HCT116 (cell line): Measurements from ENCODE around the gene DDX3X. TPM values are rescaled to one million over a fixed set of nuclear protein-coding genes. Genes with fewer than 3 reads are reported as not detected.
A peak's percentile ranks its signal among the peaks of the same experiment; 100 is the strongest.

ENCODE experiments used
- ATAC-seq: fragments of 200-7000 bp; cut with Tn5 transposase; 2 replicates; pipeline ENCODE4 v1.9.1; 2020; ENCODE audit warnings: mild to moderate bottlenecking, moderate library complexity
- BruUV-seq: library from RNA; stranded (reverse); fragments of 400-500 nt; replicated peaks from 2 replicates; lab custom pipeline; 2021; lab: Mats Ljungman, UMichigan
- CTCF ChIA-PET: fragments of 300-600 bp; sonication (Branson Sonifier 250); formaldehyde crosslinking; loops from one replicate; lab custom pipeline; 2021; ENCODE audit warnings: antibody characterized with exemption; lab: Charles Lee
- POLR2A ChIA-PET: fragments of 300-600, 350-600 bp; sonication (Branson Sonifier 250); formaldehyde crosslinking; loops from one replicate; lab custom pipeline; 2021; ENCODE audit warnings: antibody characterized with exemption; lab: Charles Lee
- RAD21 ChIA-PET, 2 experiments: fragments of 300-600 bp; sonication (Branson Sonifier 250); formaldehyde crosslinking; loops; one replicate each; lab custom pipeline; 2023; ENCODE audit warnings: low total read pairs in 2 of 2; ENCODE audit not compliant: uncharacterized antibody in 2 of 2, unreplicated experiment in 2 of 2, low non-redundant PET in 1 of 2; lab: Charles Lee
- DNase-seq: peaks from one replicate; pipeline ENCODE4 v3.0.0-alpha.2; 2010; ENCODE audit warnings: low read depth, low spot score
- H2AFZ ChIP-seq: fragments of 200-600 bp; shearing (Covaris generic), sonication (generic); 2 replicates; pipeline ENCODE4 v1.6.1; 2017; ENCODE audit warnings: low read depth, mixed run types, mixed read lengths, antibody characterized with exemption, low read length; ENCODE audit not compliant: poor library complexity, severe bottlenecking
- H3K27ac ChIP-seq: 2 replicates; pipeline ENCODE4 v1.5.1; 2012; ENCODE audit warnings: low read depth, low read length
- H3K27me3 ChIP-seq: fragments of 200-600 bp; sonication (generic); 2 replicates; pipeline ENCODE4 v1.6.1; 2016; ENCODE audit warnings: mixed run types, low read length, mixed read lengths; ENCODE audit not compliant: insufficient read depth
- H3K36me3 ChIP-seq, 2 experiments: fragments of 200-500 bp in 1 of 2; fragments of 200-600 bp in 1 of 2; sonication (Bioruptor generic) in 1 of 2; sonication (generic) in 1 of 2; 2 replicates each; pipeline versions ENCODE4 v1.5.1 to v1.6.1; 2014 to 2016; ENCODE audit warnings: low read length in 2 of 2, inconsistent platforms in 1 of 2, mixed read lengths in 1 of 2, mixed run types in 1 of 2; ENCODE audit not compliant: insufficient read depth in 2 of 2, control insufficient read depth in 1 of 2
- H3K4me1 ChIP-seq, 2 experiments: fragments of 200-600 bp in 1 of 2; sonication (generic) in 1 of 2; 2 replicates each; pipeline versions ENCODE4 v1.5.1 to v1.6.1; 2012 to 2017; ENCODE audit warnings: low read length in 2 of 2, inconsistent platforms in 1 of 2, mild to moderate bottlenecking in 1 of 2, mixed read lengths in 1 of 2, mixed run types in 1 of 2, moderate library complexity in 1 of 2; ENCODE audit not compliant: insufficient read depth in 2 of 2, control insufficient read depth in 1 of 2
- H3K4me2 ChIP-seq: fragments of 200-600 bp; sonication (generic); 2 replicates; pipeline ENCODE4 v1.6.1; 2017; ENCODE audit warnings: mixed run types, low read length, mixed read lengths
- H3K4me3 ChIP-seq, 2 experiments: fragments of 200-600 bp in 1 of 2; sonication (generic) in 1 of 2; replicated peaks in 1 of 2; 2 replicates each; pipeline ENCODE4 v1.5.1; 2011 to 2016; ENCODE audit warnings: low read length in 2 of 2, control low read depth in 1 of 2, low read depth in 1 of 2, mild to moderate bottlenecking in 1 of 2, mixed read lengths in 1 of 2, mixed run types in 1 of 2
- H3K79me2 ChIP-seq: fragments of 200-600 bp; sonication (generic); 2 replicates; pipeline ENCODE4 v1.6.1; 2017; ENCODE audit warnings: mild to moderate bottlenecking, mixed run types, low read length, moderate library complexity, mixed read lengths; ENCODE audit not compliant: insufficient read depth
- H3K9ac ChIP-seq: fragments of 200-600 bp; sonication (generic); 2 replicates; pipeline ENCODE4 v1.6.1; 2016; ENCODE audit warnings: low read length, mixed read lengths
- H3K9me2 ChIP-seq: fragments of 200-600 bp; sonication (generic), shearing (Covaris generic); 2 replicates; pipeline ENCODE4 v1.6.1; 2017; ENCODE audit warnings: mixed run types, mild to moderate bottlenecking, moderate library complexity; ENCODE audit not compliant: insufficient read depth
- H3K9me3 ChIP-seq, 2 experiments: fragments of 200-500 bp in 1 of 2; fragments of 200-600 bp in 1 of 2; sonication (Bioruptor generic) in 1 of 2; sonication (generic) in 1 of 2; 2 replicates each; pipeline ENCODE4 v1.6.1; 2014 to 2017; ENCODE audit warnings: low read length in 2 of 2, mixed read lengths in 2 of 2, inconsistent platforms in 1 of 2, low read depth in 1 of 2, mild to moderate bottlenecking in 1 of 2, mixed run types in 1 of 2, moderate library complexity in 1 of 2; ENCODE audit not compliant: control insufficient read depth in 1 of 2, insufficient read depth in 1 of 2
- H4K20me1 ChIP-seq: fragments of 200-600 bp; sonication (generic), shearing (Covaris generic); 2 replicates; pipeline ENCODE4 v1.6.1; 2017; ENCODE audit warnings: mixed run types, mild to moderate bottlenecking, moderate library complexity; ENCODE audit not compliant: insufficient read depth
- CBX3 ChIP-seq: IDR thresholded peaks from 2 replicates; pipeline ENCODE4 v1.6.1; 2012; ENCODE audit warnings: low read depth
- CTCF ChIP-seq, 3 experiments: fragments of 200-600 bp in 1 of 3; sonication (generic) in 1 of 3; IDR thresholded peaks in 2 of 3; conservative IDR thresholded peaks in 1 of 3; 2 replicates each; pipeline ENCODE4 v1.5.1; 2012 to 2017; ENCODE audit warnings: low read depth in 2 of 3, low read length in 2 of 3, antibody characterized with exemption in 1 of 3, borderline replicate concordance in 1 of 3, control low read depth in 1 of 3, mild to moderate bottlenecking in 1 of 3, mixed read lengths in 1 of 3, mixed run types in 1 of 3, moderate library complexity in 1 of 3; ENCODE audit not compliant: insufficient read depth in 1 of 3
- EGR1 ChIP-seq: IDR thresholded peaks from 2 replicates; pipeline ENCODE4 v1.6.1; 2012; ENCODE audit warnings: low read depth
- ELF1 ChIP-seq: IDR thresholded peaks from 2 replicates; pipeline ENCODE4 v1.6.1; 2012; ENCODE audit warnings: low read depth, borderline replicate concordance
- EZH2phosphoT487 ChIP-seq: fragments of 200-600 bp; IDR thresholded peaks from 2 replicates; pipeline ENCODE4 v1.6.1; 2018; ENCODE audit warnings: antibody characterized with exemption, borderline replicate concordance
- FOSL1 ChIP-seq: IDR thresholded peaks from 2 replicates; pipeline ENCODE4 v1.6.1; 2012; ENCODE audit warnings: low read depth
- JUND ChIP-seq: IDR thresholded peaks from 2 replicates; pipeline ENCODE4 v1.6.1; 2012
- MAX ChIP-seq: IDR thresholded peaks from 2 replicates; pipeline ENCODE4 v1.6.1; 2012
- POLR2A ChIP-seq: IDR thresholded peaks from 2 replicates; pipeline ENCODE4 v1.7.0; 2011; ENCODE audit warnings: borderline replicate concordance; ENCODE audit not compliant: insufficient read depth, insufficient read length; ENCODE audit errors: extremely low read depth
- POLR2AphosphoS5 ChIP-seq: IDR thresholded peaks from 2 replicates; pipeline ENCODE4 v1.6.1; 2011; ENCODE audit warnings: mild to moderate bottlenecking, low read depth, low read length, moderate library complexity
- REST ChIP-seq: IDR thresholded peaks from 2 replicates; pipeline ENCODE4 v1.6.1; 2012; ENCODE audit warnings: low read depth
- SIN3A ChIP-seq: IDR thresholded peaks from 2 replicates; pipeline ENCODE4 v1.6.1; 2012; ENCODE audit warnings: low read depth
- SP1 ChIP-seq: IDR thresholded peaks from 2 replicates; pipeline ENCODE4 v1.6.1; 2012; ENCODE audit warnings: low read depth
- SRF ChIP-seq: IDR thresholded peaks from 2 replicates; pipeline ENCODE4 v1.6.1; 2012; ENCODE audit warnings: low read depth
- TCF7L2 ChIP-seq: IDR thresholded peaks from 2 replicates; pipeline ENCODE4 v1.7.0; 2011; ENCODE audit warnings: borderline replicate concordance, inconsistent platforms; ENCODE audit not compliant: insufficient read depth, insufficient read length; ENCODE audit errors: extremely low read depth
- intact Hi-C: fragments of 100-400 bp; cut with micrococcal nuclease; formaldehyde crosslinking; loops from 2 replicates; pipeline ENCODE4 v1.10.0; 2022
- total RNA-seq: library from RNA; stranded (reverse); gene quantifications from one replicate; pipeline ENCODE4 v1.2.1, GENCODE V29; 2021; ENCODE audit not compliant: unreplicated experiment
- TF ChIP-seq, protein P1 (sequence below): IDR thresholded peaks from 2 replicates; pipeline ENCODE4 v1.6.1; 2012

The DDX3X gene
- total RNA-seq, 1 experiment from 2014 or later = 253 TPM

DNA sequence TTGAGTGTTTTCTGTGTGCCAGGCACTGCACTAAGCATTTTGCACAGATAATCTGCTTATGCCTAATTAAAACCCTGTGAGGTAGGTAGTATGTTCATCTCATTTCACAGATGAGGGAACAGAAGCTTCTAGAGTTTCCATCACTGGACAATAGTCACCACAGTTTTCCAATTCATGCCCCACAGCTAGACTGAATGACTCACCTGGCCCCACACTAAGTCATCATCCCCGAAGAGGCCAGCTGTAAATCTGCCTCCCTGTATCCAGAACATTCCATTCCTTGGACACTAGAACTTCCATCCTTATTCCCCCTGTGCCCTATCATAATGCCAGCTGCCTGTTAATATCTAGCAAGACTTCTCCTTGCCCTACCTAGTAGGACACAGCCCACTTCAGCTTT lies 72.2 kb downstream of the DDX3X start:
- TF ChIP-seq TCF7L2 (no peak), FOSL1 (0 out of 2 replicates have a peak, but pooled peaks have one; percentile 19), MAX (no peak), POLR2AphosphoS5 (no peak), CTCF (IDR thresholded peaks at IDR 0.05 in 2 of 3, conservative IDR thresholded peaks at IDR 0.05 in 1 of 3; ENCODE audit: borderline replicate concordance in 1 of 3, insufficient read depth in 1 of 3, low read depth in 2 of 3, low read length in 2 of 3) (no peak), ELF1 (no peak), SP1 (no peak), SIN3A (no peak)
- Histone ChIP-seq H3K27me3 (no peaks in the 10 kb centered on the region), H3K79me2 (no peaks in the 10 kb centered on the region), H3K4me1 (peaks cover 0 to 4% of the 10 kb centered on the region in 2 experiments; a peak in 1 of 4 replicates), H4K20me1 (no peaks in the 10 kb centered on the region), H3K9me2 (no peaks in the 10 kb centered on the region), H3K4me3 (no peak overlapping the region), H3K36me3 (no peaks in the 10 kb centered on the region), H3K4me2 (no peak overlapping the region), H2AFZ (no peak overlapping the region), H3K27ac (no peak overlapping the region), H3K9me3 (no peaks in the 10 kb centered on the region), H3K9ac (no peak overlapping the region)
- intact Hi-C loops = no loop called here
- DNase-seq = no peak
- ChIA-PET POLR2A (no interaction called here), CTCF (no interaction called here), RAD21 (no interaction called here)
- no TSS peak for BruUV-seq
- no peak for ATAC-seq

GRCh38 chrX:41407816-41408215 lies 73.9 kb downstream of the DDX3X start:
- H3K4me1 ChIP-seq = peaks cover 0 to 10% of the 10 kb centered on the region in 2 experiments; a peak in 1 of 4 replicates
- H3K9me2 ChIP-seq = no peaks in the 10 kb centered on the region
- H3K27ac ChIP-seq = no peak overlapping the region
- DNase-seq = no peak
- no peak overlapping the region for H3K4me3 ChIP-seq
- H3K4me2 ChIP-seq = no peak overlapping the region
- no peak overlapping the region for H2AFZ ChIP-seq
- no peaks in the 10 kb centered on the region for H3K9me3 ChIP-seq
- H3K36me3 ChIP-seq = no peaks in the 10 kb centered on the region
- ChIA-PET CTCF (no interaction called here), RAD21 (no interaction called here), POLR2A (no interaction called here)
- no peaks in the 10 kb centered on the region for H4K20me1 ChIP-seq
- H3K9ac ChIP-seq = no peak overlapping the region
- ATAC-seq = no peak
- H3K27me3 ChIP-seq = no peaks in the 10 kb centered on the region
- intact Hi-C loops = no loop called here
- H3K79me2 ChIP-seq = no peaks in the 10 kb centered on the region
- BruUV-seq = no TSS peak
- TF ChIP-seq MAX (no peak), POLR2A (no peak), JUND (no peak), FOSL1 (no peak), SRF (no peak), SIN3A (no peak), EZH2phosphoT487 (no peak), EGR1 (no peak), TCF7L2 (no peak), REST (no peak), CBX3 (no peak), POLR2AphosphoS5 (no peak)
- TF ChIP-seq, protein P1, sequence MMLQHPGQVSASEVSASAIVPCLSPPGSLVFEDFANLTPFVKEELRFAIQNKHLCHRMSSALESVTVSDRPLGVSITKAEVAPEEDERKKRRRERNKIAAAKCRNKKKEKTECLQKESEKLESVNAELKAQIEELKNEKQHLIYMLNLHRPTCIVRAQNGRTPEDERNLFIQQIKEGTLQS = no peak
